GM12801 (cell line): Measurements from ENCODE around the gene ROR2.

Experiments used
- CTCF ChIP-seq: IDR thresholded peaks from one replicate; pipeline ENCODE4 v1.5.1; 2011; ENCODE audit warnings: control low read depth; ENCODE audit not compliant: insufficient read length; ENCODE audit errors: extremely low read depth

Gene ROR2

GRCh38 chr9:91591627-91592026, 358.4 kb downstream of the ROR2 start:
- no peak for TF ChIP-seq CTCF

- no peak for TF ChIP-seq CTCF
These were observed 360.9 kb downstream of the ROR2 start for GRCh38 chr9:91589101-91589553.

GRCh38 chr9:91586282-91586681, 363.7 kb downstream of the ROR2 start:
- no peak for TF ChIP-seq CTCF

- no peak for TF ChIP-seq CTCF
These were observed 366.1 kb downstream of the ROR2 start for GRCh38 chr9:91583966-91584365.

GRCh38 chr9:91583161-91583875, 366.7 kb downstream of the ROR2 start:
- no peak for TF ChIP-seq CTCF

- no peak for TF ChIP-seq CTCF
These were observed 367.8 kb downstream of the ROR2 start for GRCh38 chr9:91582181-91582580.

GRCh38 chr9:91580136-91580535, 369.9 kb downstream of the ROR2 start:
- TF ChIP-seq CTCF = no peak
